HG03432 (cell line): ENCODE measurements around the gene NCAPD2.
"Not testable (repeated sequence)": the region's sequence is repeated elsewhere in the genome, so short reads cannot be mapped to it uniquely, and the experiment has no call there.

ENCODE experiments used
- ATAC-seq: cut with Tn5 transposase; IDR thresholded peaks from one replicate; pipeline ENCODE4 v1.9.1; 2021; ENCODE audit warnings: mild to moderate bottlenecking, moderate library complexity; ENCODE audit not compliant: unreplicated experiment

Gene NCAPD2

GRCh38 chr12:6462234-6462995, 31.5 kb upstream of the NCAPD2 start:
- ATAC-seq: peak; percentile 7

GRCh38 chr12:6463216-6463615, 30.7 kb upstream of the NCAPD2 start:
- no peak for ATAC-seq

- no peak for ATAC-seq
Measured at GRCh38 chr12:6463858-6464257, 30.0 kb upstream of the NCAPD2 start.

- no peak for ATAC-seq
Measured at GRCh38 chr12:6464531-6464930, 29.4 kb upstream of the NCAPD2 start.

GRCh38 chr12:6465467-6466183, 28.3 kb upstream of the NCAPD2 start:
- ATAC-seq: no peak

- no peak for ATAC-seq
Measured at GRCh38 chr12:6466184-6466573, 27.7 kb upstream of the NCAPD2 start.

- not testable (repeated sequence) for ATAC-seq
Measured at GRCh38 chr12:6466751-6467150, 27.2 kb upstream of the NCAPD2 start.

GRCh38 chr12:6467571-6468282, 26.2 kb upstream of the NCAPD2 start:
- ATAC-seq: not testable (repeated sequence)

GRCh38 chr12:6468283-6468575, 25.7 kb upstream of the NCAPD2 start:
- ATAC-seq: no peak

- no peak for ATAC-seq
Measured at GRCh38 chr12:6469092-6469491, 24.8 kb upstream of the NCAPD2 start.

GRCh38 chr12:6469609-6470374, 24.1 kb upstream of the NCAPD2 start:
- ATAC-seq: no peak

GRCh38 chr12:6470375-6471163, 23.3 kb upstream of the NCAPD2 start, which contains the start of gene VAMP1:
TSS of gene VAMP1 (minus strand) at chr12:6470677. CDS start at chr12:6470531, 146 bp downstream.
- ATAC-seq: peak; percentile 89

- no peak for ATAC-seq
Measured at GRCh38 chr12:6471989-6472360, 21.9 kb upstream of the NCAPD2 start.

- no peak for ATAC-seq
Measured at GRCh38 chr12:6472491-6472890, 21.4 kb upstream of the NCAPD2 start.

- ATAC-seq: not testable (repeated sequence)
Measured at GRCh38 chr12:6475233-6475975, 18.5 kb upstream of the NCAPD2 start.

- no peak for ATAC-seq
Measured at GRCh38 chr12:6476489-6476888, 17.4 kb upstream of the NCAPD2 start.

GRCh38 chr12:6477601-6478377, 16.1 kb upstream of the NCAPD2 start:
- not testable (repeated sequence) for ATAC-seq

GRCh38 chr12:6478416-6478815, 15.5 kb upstream of the NCAPD2 start:
- no peak for ATAC-seq

GRCh38 chr12:6488240-6488639, 5.7 kb upstream of the NCAPD2 start:
- ATAC-seq: no peak
